Renal pelvis (tissue), 12 donors: ENCODE measurements around the gene MAU2. TPM values are rescaled to one million over a fixed set of nuclear protein-coding genes. Genes with fewer than 3 reads are reported as not detected.

Source experiments
- DNase-seq: peaks from one replicate; pipeline ENCODE4 v3.0.0-alpha.2; 2013
- long read RNA-seq, 16 experiments: transcript quantifications; one replicate each; lab custom pipeline, GENCODE V29; 2026
- polyA plus RNA-seq, 3 donors: library from polyadenylated mRNA; unstranded; fragments of 120-200 nt; gene quantifications; one replicate each; pipeline ENCODE4 v1.2.1, GENCODE V29; 2013; ENCODE audit not compliant: insufficient read length in 3 of 3

Gene MAU2, protein sequence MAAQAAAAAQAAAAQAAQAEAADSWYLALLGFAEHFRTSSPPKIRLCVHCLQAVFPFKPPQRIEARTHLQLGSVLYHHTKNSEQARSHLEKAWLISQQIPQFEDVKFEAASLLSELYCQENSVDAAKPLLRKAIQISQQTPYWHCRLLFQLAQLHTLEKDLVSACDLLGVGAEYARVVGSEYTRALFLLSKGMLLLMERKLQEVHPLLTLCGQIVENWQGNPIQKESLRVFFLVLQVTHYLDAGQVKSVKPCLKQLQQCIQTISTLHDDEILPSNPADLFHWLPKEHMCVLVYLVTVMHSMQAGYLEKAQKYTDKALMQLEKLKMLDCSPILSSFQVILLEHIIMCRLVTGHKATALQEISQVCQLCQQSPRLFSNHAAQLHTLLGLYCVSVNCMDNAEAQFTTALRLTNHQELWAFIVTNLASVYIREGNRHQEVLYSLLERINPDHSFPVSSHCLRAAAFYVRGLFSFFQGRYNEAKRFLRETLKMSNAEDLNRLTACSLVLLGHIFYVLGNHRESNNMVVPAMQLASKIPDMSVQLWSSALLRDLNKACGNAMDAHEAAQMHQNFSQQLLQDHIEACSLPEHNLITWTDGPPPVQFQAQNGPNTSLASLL
- polyA plus RNA-seq, result 10 to 100 TPM; 45.1 to 85.6 (median 82.5) TPM
- long read RNA-seq, donor 1, partial matches to known transcripts, result 0 of 9 reads
- long read RNA-seq, donor 1, other reads (novel, unspliced or antisense), result 9 of 9 reads
- long read RNA-seq, donor 2, partial matches to known transcripts, result 0 of 1 reads
- long read RNA-seq, donor 2, other reads (novel, unspliced or antisense), result 0 of 1 reads
- long read RNA-seq, donor 3, partial matches to known transcripts, result 0 of 2 reads
- long read RNA-seq, donor 3, other reads (novel, unspliced or antisense), result 0 of 2 reads
- long read RNA-seq, donor 4, result 0 reads
- long read RNA-seq, donor 5, partial matches to known transcripts, result 0 of 1 reads
- long read RNA-seq, donor 5, other reads (novel, unspliced or antisense), result 0 of 1 reads
- long read RNA-seq, donor 6, partial matches to known transcripts, result 7 of 10 reads
- long read RNA-seq, donor 6, other reads (novel, unspliced or antisense), result 0 of 10 reads
- long read RNA-seq, donor 7, partial matches to known transcripts, result 5 of 7 reads
- long read RNA-seq, donor 7, other reads (novel, unspliced or antisense), result 0 of 7 reads
- long read RNA-seq, donor 8, result 0 reads
- long read RNA-seq, donor 9, partial matches to known transcripts, result 0 of 1 reads
- long read RNA-seq, donor 9, other reads (novel, unspliced or antisense), result 0 of 1 reads
- long read RNA-seq, donor 10, partial matches to known transcripts, result 0 of 4 reads
- long read RNA-seq, donor 10, other reads (novel, unspliced or antisense), result 0 of 4 reads
- long read RNA-seq, donor 11, partial matches to known transcripts, result 0 of 2 reads
- long read RNA-seq, donor 11, other reads (novel, unspliced or antisense), result 0 of 2 reads
- long read RNA-seq, donor 12, partial matches to known transcripts, result 0 of 3 reads
- long read RNA-seq, donor 12, other reads (novel, unspliced or antisense), result 0 of 3 reads
- long read RNA-seq, donor 13, partial matches to known transcripts, result 0 of 3 reads
- long read RNA-seq, donor 13, other reads (novel, unspliced or antisense), result 0 of 3 reads
- long read RNA-seq, donor 14, result 0 reads
- long read RNA-seq, donor 15, result 0 reads
- long read RNA-seq, donor 16, partial matches to known transcripts, result 22 of 33 reads
- long read RNA-seq, donor 16, other reads (novel, unspliced or antisense), result 8 of 33 reads

DNA sequence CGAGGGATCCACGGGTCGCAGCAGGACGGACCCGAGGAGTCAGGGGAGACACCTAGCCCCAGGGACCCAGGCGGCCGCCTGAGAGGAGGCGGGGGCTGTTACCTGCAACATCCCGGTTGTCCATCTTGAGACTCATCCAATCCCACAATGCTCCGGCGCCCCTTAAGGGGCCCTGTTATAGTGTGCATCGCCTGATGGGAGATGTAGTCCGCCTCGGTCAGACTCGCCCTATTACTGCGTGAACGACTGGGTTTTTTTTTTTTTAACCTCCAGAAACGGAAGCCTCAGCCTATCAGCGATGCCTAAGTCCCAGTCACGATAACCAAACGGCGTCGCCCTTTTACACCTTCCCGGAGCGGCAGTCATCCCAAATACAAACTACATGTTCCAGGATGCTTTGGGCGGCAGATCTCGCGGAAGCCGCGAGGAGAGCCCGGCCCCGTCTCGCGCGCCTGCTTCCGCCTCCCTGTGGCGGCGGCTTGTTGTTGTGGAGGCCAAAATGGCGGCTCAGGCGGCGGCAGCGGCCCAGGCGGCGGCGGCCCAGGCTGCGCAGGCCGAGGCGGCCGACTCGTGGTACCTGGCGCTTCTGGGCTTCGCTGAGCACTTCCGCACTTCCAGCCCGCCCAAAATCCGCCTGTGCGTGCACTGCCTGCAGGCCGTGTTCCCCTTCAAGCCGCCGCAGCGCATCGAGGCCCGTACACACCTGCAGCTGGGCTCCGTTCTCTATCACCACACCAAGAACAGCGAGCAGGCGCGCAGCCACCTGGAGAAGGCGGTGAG, at the start of gene MAU2, which contains the start of gene SUGP1:
TSS of gene MAU2 (plus strand) at position 469 of the 780 bp plus-strand sequence. CDS start at position 500, 31 bp downstream.
TSS of gene SUGP1 (minus strand) at position 149 of the 780 bp plus-strand sequence. CDS start at position 136, 13 bp downstream.
- peak; percentile 93 for DNase-seq

GRCh38 chr19:19271828-19272599, 48.6 kb upstream of the MAU2 start:
- DNase-seq, result no peak

DNA sequence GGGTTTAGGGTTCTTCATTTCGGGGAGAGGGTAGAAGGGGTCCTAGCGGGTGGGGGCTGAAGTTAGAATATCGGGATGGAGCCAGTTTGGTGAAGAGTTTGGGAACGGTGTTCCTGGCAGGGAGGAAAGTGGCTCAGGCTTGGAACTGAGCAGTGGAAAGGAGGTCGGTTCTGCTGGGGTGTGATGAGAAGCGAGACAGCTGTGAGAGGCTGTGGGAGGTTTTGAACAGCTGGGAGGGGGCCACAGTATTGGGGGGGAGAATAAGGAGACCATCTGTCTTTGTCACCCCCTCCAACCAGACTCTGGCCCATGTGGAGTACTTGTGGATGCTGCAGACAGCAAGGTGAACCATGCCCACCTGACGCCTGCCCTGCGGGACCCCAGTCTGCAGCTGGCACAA, 46.5 kb upstream of the MAU2 start:
- DNase-seq, result no peak

DNA sequence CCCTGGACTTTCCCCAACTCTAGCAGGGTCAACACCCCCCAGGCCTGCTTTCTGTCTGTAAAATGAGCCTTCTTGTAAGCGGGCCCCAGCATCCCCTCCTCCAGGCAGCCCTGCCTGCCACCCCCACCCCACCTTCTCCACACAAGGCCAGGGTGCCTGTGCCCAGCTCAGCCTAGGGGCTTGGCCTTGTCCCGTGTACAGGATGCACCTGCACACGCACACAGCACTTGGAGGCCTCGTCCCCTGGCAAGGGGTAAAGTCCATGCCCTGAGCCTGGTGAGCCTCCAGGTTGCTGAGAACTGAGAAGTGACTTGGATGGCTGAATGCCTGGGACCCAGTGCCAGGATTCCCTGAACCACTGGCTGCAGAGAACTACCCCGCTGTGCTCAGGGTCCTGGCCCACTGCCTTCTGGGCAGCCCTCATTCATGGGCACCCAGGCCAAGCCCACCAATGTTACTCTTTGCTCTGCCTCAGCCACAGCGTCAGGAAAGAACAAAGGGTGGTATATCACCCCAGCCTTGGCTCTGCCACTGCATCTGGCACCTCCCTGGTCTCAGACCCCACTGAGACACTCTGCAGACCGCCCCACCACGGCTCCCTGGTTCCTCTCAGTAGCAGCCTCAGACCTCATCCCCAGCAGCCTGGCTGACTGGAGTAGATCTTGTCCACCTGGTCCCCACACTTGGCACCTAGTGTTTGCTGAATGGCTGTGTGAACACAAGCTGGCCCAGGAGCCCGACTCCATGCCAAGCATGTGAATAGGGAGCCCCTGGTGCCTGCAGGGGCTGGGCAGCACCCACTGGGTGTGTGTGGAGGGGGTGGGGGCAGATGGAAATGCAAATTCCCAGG, 45.7 kb upstream of the MAU2 start:
- no peak for DNase-seq

DNA sequence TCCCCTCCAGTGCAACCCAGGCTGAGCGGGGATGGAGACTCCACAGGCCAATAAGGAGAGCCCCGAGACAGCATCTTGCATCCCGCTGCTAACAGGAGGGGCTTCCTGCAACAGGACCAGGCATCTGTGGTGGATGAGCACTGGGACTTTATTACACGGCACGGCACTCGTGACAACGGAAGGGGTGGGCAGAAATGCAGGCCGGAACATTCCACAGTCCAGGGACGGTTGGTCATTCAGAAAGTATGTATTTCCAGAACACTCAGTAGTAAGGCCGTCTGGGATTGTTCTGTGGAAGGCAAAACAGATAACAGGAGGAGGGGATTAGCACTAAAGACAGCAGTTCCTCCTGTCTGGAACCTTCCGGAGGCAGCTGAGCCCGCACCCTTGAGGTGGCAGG, 44.2 kb upstream of the MAU2 start:
- DNase-seq, result no peak

GRCh38 chr19:19276851-19277250, 43.8 kb upstream of the MAU2 start:
- DNase-seq, result no peak

GRCh38 chr19:19278315-19278714, 42.3 kb upstream of the MAU2 start:
- no peak for DNase-seq

- no peak for DNase-seq
Observed at GRCh38 chr19:19279062-19279612, 41.5 kb upstream of the MAU2 start.

DNA sequence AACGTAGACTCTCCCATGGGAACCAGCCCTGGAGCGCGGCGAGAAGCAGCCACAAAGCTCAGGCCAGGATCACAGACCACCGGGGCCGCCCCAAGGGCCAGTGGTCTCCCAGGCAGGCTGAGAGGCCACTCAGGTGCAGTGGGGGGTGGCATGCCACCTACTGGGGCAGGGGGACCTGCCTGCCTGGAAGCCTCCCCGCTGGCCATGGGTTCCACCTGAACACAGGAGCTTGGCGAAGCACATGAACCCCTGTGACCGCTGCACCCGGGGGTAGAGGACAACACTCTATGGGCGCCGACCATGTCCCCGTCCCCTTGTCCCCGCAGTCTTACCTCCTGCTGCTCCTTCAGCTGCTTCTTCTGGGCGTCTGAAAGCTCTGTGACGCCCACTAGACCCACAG, 40.8 kb upstream of the MAU2 start:
- no peak for DNase-seq

DNA sequence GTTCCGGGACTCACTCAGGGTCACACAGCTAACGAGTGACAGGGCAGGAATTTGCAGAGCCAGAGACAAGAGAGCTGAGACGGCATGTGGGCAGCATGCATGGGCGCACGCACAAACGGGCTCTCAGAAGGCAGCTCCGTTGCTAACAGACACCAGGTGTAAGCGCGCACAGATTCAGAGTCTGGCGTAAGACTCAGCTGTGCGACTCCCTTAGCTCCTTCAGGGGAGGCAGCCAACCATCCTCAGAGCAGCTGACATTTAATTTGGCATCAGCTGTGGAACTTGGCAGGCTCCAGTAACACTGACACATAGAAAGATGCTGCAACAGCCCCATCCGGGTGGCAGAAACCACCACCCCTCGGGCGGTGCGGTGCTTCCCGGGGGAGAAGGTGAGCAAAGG, 40.1 kb upstream of the MAU2 start:
- DNase-seq, result no peak

GRCh38 chr19:19285686-19286085, 34.9 kb upstream of the MAU2 start:
- DNase-seq, result no peak

DNA sequence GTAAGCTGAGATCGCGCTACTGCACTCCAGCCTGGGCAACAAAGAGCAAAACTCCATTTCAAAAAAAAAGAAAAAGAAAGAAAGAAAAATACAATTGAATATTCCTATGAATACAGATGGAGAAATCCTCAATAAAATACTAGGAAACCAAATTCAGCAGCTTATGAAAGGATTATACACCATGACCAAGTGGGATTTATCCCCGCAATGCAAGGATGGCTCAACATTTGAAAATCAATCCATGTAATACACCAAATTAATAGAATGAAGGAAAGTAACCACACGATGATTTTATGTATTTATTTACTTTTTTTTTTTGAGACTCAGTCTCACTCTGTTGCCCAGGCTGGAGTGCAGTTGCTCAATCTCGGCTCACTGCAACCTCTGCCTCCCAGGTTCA, 28.0 kb upstream of the MAU2 start:
- DNase-seq, result no peak

DNA sequence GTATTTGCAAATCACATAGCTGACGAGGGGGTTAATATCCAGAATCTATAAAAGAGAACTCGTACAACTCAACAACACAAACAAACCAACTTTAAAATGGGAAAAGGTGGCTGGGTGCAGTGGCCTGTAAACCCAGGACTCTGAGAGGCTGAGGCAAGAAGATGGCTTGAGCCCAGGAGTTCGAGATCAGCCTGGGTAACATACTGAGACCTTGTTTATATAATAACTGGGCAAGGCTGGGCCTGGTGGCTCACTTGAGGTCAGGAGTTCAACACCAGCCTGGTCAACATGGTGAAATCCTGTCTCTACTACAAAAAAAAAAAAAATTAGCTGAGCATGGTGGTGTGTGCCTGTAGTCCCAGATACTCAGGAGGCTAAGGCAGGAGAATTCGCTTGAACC, 25.7 kb upstream of the MAU2 start:
- no peak for DNase-seq

DNA sequence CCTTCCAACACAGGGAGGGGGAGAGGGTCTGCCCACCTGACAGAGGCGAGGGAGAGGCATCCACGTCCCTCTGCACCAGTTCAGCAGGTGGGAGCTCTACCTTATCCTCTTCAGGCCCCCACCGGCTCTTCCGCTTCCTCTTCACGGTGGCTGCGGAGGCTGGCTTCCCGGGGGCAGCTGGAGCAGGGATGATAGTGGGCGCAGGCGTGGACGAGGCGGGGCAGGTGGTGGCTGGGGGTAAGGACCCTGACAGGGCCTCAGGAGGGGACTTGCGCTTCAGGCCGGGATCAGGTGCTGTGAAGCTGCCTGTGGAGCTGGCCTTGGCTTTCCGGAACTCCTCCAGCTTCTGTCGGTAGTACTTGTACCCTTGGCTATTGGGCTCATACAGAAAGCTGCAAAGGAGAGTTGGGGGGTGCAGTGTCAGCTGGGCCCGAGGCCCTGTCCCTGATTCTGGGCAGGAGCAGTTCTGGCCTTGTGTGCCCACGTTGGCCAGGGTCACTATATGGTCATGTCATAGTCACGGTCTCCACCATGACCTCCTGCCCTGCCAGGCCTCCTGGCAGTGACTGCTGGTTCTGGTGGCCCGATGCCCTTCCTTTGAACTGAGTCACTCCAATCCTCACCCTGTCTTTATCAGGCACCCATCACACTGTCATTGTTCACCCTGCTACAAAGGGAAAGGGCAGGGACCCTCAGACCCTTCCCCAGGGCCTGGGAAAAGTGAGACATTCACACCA, 23.5 kb upstream of the MAU2 start:
- no peak for DNase-seq

DNA sequence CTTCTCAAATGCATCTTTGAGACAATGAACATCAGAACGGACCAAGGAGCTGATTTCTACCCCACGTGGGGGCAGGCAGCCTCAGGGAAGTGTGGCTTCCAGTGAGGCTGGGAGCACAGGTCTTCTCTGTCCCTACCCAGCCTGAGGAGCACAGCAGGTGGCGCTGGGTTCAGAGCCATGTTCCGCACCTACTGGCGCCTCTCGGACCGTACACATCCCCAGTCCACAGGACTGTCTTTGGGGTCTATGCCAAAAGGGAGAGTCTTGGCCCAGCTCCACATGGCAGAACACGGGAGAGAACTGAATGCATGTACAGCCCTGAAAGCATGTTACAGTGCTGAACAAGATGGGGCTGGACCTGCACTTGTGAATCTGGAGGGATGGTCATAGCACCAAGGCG, 22.9 kb upstream of the MAU2 start:
- DNase-seq, result no peak

- no peak for DNase-seq
Observed at GRCh38 chr19:19300613-19301012, 20.0 kb upstream of the MAU2 start.

DNA sequence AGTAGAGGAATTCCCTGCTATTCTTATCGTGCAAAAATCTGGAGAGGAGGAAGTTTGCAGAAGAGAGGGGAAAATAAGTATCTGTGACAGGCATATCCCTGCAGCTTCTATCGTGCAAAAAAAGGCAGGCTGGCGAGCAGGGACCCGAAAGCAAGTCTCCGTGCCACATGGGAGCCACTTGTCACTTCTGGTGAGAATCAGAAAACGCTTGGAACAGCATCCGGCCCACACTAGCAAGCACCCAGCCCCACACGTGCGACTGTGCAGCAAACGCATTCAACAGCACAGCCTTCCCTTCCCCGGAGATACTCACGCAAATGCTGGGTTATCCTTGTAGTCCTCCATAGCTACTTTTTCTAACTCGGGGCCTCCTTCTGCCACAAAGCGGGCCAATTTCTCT, 17.2 kb upstream of the MAU2 start:
- DNase-seq, result no peak
